ENCODE results near the gene RPS6KA2. TPM values are rescaled to one million over a fixed set of nuclear protein-coding genes. Genes with fewer than 3 reads are reported as not detected.
A peak's percentile ranks its signal among the peaks of the same experiment; 100 is the strongest.

The RPS6KA2 gene
- total RNA-seq, 1 experiment from 2014 or later, result 4.2 TPM

GRCh38 chr6:166561771-166562359 lies 65.2 kb downstream of the RPS6KA2 start:
- Histone ChIP-seq H3K36me3 (no peaks in the 10 kb centered on the region), H3K4me1 (peaks cover 9% of the 10 kb centered on the region)

DNA sequence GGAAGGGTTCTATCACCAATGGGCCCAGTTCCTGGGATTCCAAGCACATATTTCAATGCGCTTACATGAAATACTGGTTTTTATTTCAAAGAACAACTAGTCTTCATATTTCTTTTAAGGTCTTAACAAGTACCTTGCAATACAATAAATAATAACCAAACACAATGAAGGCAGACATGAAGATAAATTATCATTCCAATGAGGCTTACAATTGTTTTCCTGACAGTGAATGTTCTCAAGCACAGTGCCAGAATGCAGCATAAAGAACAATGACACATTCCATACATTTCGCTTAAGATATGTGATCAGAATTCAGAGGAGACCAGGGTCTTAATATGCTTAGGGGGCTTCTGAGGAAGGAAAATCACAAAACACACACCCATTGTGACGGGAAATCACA lies 66.8 kb downstream of the RPS6KA2 start:
- no peaks in the 10 kb centered on the region for H3K27me3 ChIP-seq
- H3K36me3 ChIP-seq, result no peaks in the 10 kb centered on the region
- H3K9me3 ChIP-seq (replicated peaks), result no peaks in the 10 kb centered on the region
- DNase-seq, result no peak
- H3K4me3 ChIP-seq, result no peak overlapping the region
- H3K4me1 ChIP-seq, result peaks cover 9% of the 10 kb centered on the region
- H3K27ac ChIP-seq, result no peak overlapping the region

More at GRCh38 chr6:166561771-166562359, 65.2 kb downstream of the RPS6KA2 start:
- no peak overlapping the region for H3K27ac ChIP-seq
- H3K27me3 ChIP-seq, result no peaks in the 10 kb centered on the region
- no peak for DNase-seq
- H3K9me3 ChIP-seq (replicated peaks), result no peaks in the 10 kb centered on the region
- no peak overlapping the region for H3K4me3 ChIP-seq

- no peak overlapping the region for H3K27ac ChIP-seq
- H3K4me1 ChIP-seq, result peaks cover 7% of the 10 kb centered on the region
- H3K36me3 ChIP-seq, result no peaks in the 10 kb centered on the region
Measured at GRCh38 chr6:166559662-166560061, 67.4 kb downstream of the RPS6KA2 start.

DNA sequence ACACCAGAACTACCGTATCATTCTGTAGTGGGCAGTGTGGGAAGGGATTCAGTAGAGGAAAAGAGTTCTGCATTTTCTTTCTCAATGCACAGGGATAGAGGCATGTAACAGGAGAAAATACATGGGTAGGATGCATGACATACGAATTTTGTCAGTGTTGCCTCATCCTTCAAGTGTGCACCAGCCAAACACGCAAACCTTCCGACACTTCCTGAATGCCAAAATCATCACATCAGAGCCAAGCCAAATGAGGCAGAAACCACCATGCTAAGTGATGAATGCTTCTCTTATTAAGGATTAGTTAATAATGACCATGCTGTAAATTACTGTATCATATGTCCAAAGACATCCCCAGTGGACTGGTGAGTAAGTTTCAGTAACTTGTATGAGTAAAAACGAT lies 67.8 kb downstream of the RPS6KA2 start:
- no peak for DNase-seq
- Histone ChIP-seq H3K27ac (no peak overlapping the region), H3K27me3 (no peaks in the 10 kb centered on the region), H3K36me3 (no peaks in the 10 kb centered on the region), H3K9me3 (replicated peaks) (no peaks in the 10 kb centered on the region), H3K4me1 (peaks cover 6% of the 10 kb centered on the region), H3K4me3 (no peak overlapping the region)

More at GRCh38 chr6:166559662-166560061, 67.4 kb downstream of the RPS6KA2 start:
- Histone ChIP-seq H3K9me3 (replicated peaks) (no peaks in the 10 kb centered on the region), H3K4me3 (no peak overlapping the region), H3K27me3 (no peaks in the 10 kb centered on the region)
- no peak for DNase-seq

- DNase-seq, result no peak
- H3K9me3 ChIP-seq (replicated peaks), result no peaks in the 10 kb centered on the region
- H3K27ac ChIP-seq, result no peak overlapping the region
- no peaks in the 10 kb centered on the region for H3K36me3 ChIP-seq
- H3K4me1 ChIP-seq, result peaks cover 6% of the 10 kb centered on the region
- H3K27me3 ChIP-seq, result no peaks in the 10 kb centered on the region
- no peak overlapping the region for H3K4me3 ChIP-seq
Measured at GRCh38 chr6:166558156-166559005, 68.7 kb downstream of the RPS6KA2 start.

DNA sequence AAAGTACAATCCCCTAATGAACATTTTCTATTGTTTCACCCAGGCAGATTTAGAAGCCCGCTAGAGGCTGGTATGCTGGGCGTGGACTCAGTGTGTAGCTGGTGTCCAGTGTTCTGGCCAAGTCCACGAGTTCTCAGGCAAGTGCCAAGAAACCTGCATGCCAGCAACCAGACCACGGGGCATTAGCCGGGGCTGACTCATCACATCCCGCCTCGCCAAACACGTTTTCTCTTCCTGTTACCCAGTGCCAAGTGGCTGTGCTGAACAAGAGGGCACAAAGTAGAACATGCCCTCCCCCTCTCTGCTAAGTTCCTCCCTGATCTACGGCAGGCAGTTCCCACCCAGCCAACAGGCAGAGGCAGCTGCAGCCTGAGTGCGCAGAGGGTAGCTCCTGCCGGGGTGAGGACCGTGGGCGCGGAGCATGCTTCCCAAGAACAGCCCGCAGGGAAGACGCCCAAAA lies 70.2 kb downstream of the RPS6KA2 start:
- no peaks in the 10 kb centered on the region for H3K36me3 ChIP-seq
- H3K27me3 ChIP-seq, result no peaks in the 10 kb centered on the region
- no peaks in the 10 kb centered on the region for H3K9me3 ChIP-seq (replicated peaks)
- H3K4me3 ChIP-seq, result peak overlapping the region; percentile 30
- DNase-seq, result peak; percentile 85 to 87
- peak overlapping the region; percentile 66 for H3K27ac ChIP-seq
- peaks cover 6% of the 10 kb centered on the region for H3K4me1 ChIP-seq

DNA sequence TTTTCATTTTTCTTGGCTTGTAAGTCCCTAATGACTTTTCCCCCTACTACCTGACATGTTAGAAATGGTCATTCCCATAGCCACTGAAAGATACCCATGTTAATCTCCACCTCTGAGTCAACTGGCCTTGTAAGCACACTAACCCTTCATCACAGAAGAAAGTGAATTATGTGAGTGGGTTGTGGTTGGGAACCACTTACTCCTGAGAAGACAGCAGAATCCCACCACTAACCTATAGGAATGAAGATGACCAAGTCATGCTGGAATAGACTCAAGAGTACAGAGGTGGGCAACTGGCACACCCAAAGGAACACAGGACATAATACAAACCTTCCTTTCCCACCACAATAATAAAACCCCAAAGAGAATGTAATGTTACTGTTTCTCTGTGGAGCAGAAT lies 70.7 kb downstream of the RPS6KA2 start:
- no peak for DNase-seq
- Histone ChIP-seq H3K27ac (peak overlapping the region; percentile 66), H3K4me3 (no peak overlapping the region), H3K4me1 (peaks cover 6% of the 10 kb centered on the region), H3K9me3 (replicated peaks) (no peaks in the 10 kb centered on the region), H3K36me3 (no peaks in the 10 kb centered on the region), H3K27me3 (no peaks in the 10 kb centered on the region)

DNA sequence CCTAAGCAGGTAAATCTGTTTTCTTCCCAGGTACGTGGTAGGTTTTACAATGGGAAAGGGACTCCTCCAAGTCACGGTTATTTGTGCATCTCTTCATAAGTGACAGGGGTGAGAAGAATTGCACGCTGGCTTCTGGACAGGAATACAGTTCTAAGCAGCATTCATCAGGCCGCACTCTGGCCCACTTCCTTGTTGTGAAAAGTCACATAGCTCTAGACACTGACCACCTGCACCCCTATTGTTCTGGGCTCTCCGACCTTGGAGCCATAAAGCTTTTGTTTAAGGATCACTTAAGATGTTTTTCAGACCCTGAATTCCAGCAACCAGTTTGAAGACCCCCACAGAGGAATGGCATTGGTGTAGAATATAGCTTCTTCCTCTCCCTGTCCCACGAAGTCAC lies 72.0 kb downstream of the RPS6KA2 start:
- peaks cover 6% of the 10 kb centered on the region for H3K4me1 ChIP-seq
- H3K9me3 ChIP-seq (replicated peaks), result no peaks in the 10 kb centered on the region
- H3K27ac ChIP-seq, result no peak overlapping the region

GRCh38 chr6:166554316-166554715 lies 72.7 kb downstream of the RPS6KA2 start:
- Histone ChIP-seq H3K4me3 (no peak overlapping the region), H3K27ac (no peak overlapping the region), H3K27me3 (no peaks in the 10 kb centered on the region), H3K9me3 (replicated peaks) (no peaks in the 10 kb centered on the region), H3K36me3 (no peaks in the 10 kb centered on the region), H3K4me1 (peaks cover 6% of the 10 kb centered on the region)
- DNase-seq, result no peak

More for the DNA sequence above, 72.0 kb downstream of the RPS6KA2 start:
- Histone ChIP-seq H3K27me3 (no peaks in the 10 kb centered on the region), H3K36me3 (no peaks in the 10 kb centered on the region), H3K4me3 (no peak overlapping the region)
- no peak for DNase-seq

- H3K4me1 ChIP-seq, result peaks cover 6% of the 10 kb centered on the region
- H3K27ac ChIP-seq, result no peak overlapping the region
- DNase-seq, result no peak
Measured at GRCh38 chr6:166553563-166554271, 73.3 kb downstream of the RPS6KA2 start.

DNA sequence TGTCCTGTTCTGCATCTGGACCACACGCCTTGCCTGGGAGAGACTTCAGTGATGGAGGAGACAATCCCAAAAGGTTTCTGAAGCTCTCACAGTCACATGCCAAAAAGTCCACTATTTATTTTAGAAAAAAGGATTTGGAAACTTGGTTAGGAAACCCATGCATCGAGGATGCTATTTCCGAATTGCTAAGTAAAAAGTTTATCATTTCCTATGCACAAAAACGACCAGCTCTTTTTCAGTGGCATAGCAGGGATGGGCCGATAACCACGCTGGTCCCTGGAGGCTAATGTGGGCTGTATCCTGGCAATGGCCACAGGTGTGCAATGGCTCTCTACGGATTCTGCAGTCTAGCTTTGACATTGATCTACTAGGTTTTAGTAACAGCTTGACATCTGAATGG lies 74.5 kb downstream of the RPS6KA2 start:
- Histone ChIP-seq H3K36me3 (no peaks in the 10 kb centered on the region), H3K4me1 (peaks cover 6% of the 10 kb centered on the region), H3K27me3 (no peaks in the 10 kb centered on the region), H3K4me3 (no peak overlapping the region), H3K9me3 (replicated peaks) (no peaks in the 10 kb centered on the region), H3K27ac (no peak overlapping the region)
- no peak for DNase-seq

More at GRCh38 chr6:166553563-166554271, 73.3 kb downstream of the RPS6KA2 start:
- Histone ChIP-seq H3K9me3 (replicated peaks) (no peaks in the 10 kb centered on the region), H3K36me3 (no peaks in the 10 kb centered on the region), H3K27me3 (no peaks in the 10 kb centered on the region), H3K4me3 (no peak overlapping the region)

GRCh38 chr6:166551754-166552495 lies 75.1 kb downstream of the RPS6KA2 start:
- Histone ChIP-seq H3K9me3 (replicated peaks) (no peaks in the 10 kb centered on the region), H3K27ac (no peak overlapping the region), H3K36me3 (no peaks in the 10 kb centered on the region), H3K4me3 (no peak overlapping the region), H3K27me3 (no peaks in the 10 kb centered on the region), H3K4me1 (peaks cover 6% of the 10 kb centered on the region)
- no peak for DNase-seq

GRCh38 chr6:166546653-166547052 lies 80.4 kb downstream of the RPS6KA2 start:
- H3K36me3 ChIP-seq, result no peaks in the 10 kb centered on the region
- no peaks in the 10 kb centered on the region for H3K27me3 ChIP-seq
- H3K9me3 ChIP-seq (replicated peaks), result no peaks in the 10 kb centered on the region
- H3K27ac ChIP-seq, result no peak overlapping the region
- H3K4me3 ChIP-seq, result no peak overlapping the region
- no peak for DNase-seq
- no peaks in the 10 kb centered on the region for H3K4me1 ChIP-seq
